ENCODE data around the gene BANF2.

Gene BANF2

DNA sequence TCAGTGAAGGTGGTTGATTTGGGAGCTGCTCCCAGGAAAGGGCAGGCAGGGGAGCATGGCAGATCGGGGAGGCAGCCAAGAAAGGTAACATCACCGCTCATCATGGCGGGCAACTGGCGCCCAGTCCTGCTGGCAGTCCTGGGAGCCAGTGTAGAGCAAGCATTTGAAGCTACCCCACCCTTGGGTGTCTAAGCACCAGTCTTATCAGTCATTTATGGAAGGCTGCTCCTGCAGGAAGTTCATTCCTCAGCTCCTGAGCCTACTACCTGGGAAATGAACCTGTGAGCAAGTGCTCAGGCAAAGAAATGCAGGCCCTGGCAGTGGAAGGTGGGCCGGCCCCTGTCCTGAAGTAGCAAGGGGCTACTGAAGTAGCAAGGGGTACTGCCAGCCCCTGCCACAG lies 41.5 kb downstream of the BANF2 start:
- DNase-seq (ENCODE audit: low read depth): no peak
- H3K4me3 ChIP-seq (ENCODE audit: low read depth, low read length): no peak overlapping the region
- TF ChIP-seq, protein P1, sequence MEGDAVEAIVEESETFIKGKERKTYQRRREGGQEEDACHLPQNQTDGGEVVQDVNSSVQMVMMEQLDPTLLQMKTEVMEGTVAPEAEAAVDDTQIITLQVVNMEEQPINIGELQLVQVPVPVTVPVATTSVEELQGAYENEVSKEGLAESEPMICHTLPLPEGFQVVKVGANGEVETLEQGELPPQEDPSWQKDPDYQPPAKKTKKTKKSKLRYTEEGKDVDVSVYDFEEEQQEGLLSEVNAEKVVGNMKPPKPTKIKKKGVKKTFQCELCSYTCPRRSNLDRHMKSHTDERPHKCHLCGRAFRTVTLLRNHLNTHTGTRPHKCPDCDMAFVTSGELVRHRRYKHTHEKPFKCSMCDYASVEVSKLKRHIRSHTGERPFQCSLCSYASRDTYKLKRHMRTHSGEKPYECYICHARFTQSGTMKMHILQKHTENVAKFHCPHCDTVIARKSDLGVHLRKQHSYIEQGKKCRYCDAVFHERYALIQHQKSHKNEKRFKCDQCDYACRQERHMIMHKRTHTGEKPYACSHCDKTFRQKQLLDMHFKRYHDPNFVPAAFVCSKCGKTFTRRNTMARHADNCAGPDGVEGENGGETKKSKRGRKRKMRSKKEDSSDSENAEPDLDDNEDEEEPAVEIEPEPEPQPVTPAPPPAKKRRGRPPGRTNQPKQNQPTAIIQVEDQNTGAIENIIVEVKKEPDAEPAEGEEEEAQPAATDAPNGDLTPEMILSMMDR (IDR thresholded peaks at IDR 0.05; ENCODE audit: control insufficient read depth, extremely low read depth, insufficient read depth): no peak

DNA sequence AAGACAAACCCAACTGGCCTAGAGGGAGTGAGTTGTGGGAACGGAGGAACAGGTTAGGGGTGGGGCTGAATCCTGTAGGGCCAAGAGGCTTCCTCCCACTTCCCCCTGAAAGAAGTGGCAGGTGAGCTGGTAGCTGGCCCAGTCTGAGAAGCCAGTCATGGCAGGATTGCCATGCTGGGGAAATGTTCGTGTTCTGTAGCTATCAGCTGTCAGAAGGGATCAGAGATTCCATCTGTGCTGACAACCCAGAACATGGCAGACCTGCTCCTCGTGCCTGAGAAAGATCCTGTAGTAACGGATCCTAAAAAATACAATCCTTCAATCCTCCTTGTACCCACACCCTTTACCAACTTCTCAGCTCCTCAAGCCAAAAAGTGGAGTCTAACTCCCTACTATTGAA lies 43.0 kb downstream of the BANF2 start:
- no peak for DNase-seq (ENCODE audit: low read depth)
- no peak overlapping the region for H3K4me3 ChIP-seq (ENCODE audit: low read depth, low read length)
- TF ChIP-seq, protein P1 (IDR thresholded peaks at IDR 0.05; ENCODE audit: control insufficient read depth, extremely low read depth, insufficient read depth): no peak

DNA sequence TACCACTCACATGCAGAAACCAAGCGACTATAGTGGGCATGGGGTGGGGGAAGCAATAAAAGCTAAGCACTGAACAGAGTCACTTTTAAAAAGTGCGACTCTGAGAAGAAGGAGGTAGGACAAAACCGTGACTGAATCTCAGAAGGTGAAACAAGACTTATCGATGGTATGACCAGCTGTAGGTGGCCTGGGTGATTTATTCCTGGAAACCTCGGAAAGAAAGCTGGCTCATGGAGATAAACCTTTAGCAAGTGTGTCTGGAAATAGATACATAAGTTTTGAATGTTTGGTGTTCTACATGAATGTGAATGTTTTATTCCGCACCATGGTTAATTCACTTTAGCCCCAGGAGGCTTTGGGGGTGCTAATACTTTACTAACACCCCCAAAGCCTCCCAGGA lies 43.9 kb downstream of the BANF2 start:
- TF ChIP-seq, protein P1 (IDR thresholded peaks at IDR 0.05; ENCODE audit: control insufficient read depth, extremely low read depth, insufficient read depth): no peak
- no peak overlapping the region for H3K4me3 ChIP-seq (ENCODE audit: low read depth, low read length)
- DNase-seq (ENCODE audit: low read depth): no peak

DNA sequence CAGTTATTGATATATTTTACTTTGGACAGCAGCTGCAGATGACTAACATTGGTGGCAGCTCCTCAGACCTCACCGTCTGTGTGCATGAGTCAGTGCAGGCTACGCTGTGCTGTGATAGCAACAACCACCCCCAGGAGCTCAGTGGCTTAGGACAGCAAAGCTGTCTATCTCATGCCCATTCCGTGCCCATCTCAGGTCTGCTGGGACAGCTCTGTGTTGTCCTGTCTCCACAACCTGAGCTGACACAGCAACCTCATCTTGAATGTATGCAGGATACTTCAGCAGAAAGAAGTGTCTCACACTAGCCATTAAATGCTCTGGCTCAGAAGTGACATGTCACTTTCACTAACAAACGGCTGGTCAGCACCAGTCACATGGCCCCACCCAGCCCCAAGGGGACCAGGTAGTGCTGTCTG lies 47.7 kb downstream of the BANF2 start:
- H3K4me3 ChIP-seq (ENCODE audit: low read depth, low read length): no peak overlapping the region
- no peak for DNase-seq (ENCODE audit: low read depth)
- TF ChIP-seq, protein P1 (IDR thresholded peaks at IDR 0.05; ENCODE audit: control insufficient read depth, extremely low read depth, insufficient read depth): no peak

DNA sequence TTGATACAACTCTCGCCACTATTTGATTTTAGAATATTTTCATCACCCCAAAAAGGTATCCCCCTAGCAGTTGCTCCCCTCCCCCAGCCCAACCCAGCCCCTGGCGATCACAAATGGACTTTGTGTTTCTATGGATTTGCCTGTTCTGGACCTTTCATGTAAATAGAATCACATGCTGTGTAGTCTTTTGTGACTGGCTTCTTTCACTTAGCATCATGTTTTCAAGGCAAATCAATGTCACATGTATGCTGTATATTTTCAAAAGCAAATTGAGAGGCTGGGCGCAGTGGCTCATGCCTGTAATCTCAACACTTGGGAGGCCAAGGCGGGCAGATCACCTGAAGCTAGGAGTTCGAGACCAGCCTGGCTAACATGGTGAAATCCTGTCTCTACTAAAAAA lies 48.5 kb downstream of the BANF2 start:
- TF ChIP-seq, protein P1 (IDR thresholded peaks at IDR 0.05; ENCODE audit: control insufficient read depth, extremely low read depth, insufficient read depth): no peak
- no peak overlapping the region for H3K4me3 ChIP-seq (ENCODE audit: low read depth, low read length)
- DNase-seq (ENCODE audit: low read depth): no peak

DNA sequence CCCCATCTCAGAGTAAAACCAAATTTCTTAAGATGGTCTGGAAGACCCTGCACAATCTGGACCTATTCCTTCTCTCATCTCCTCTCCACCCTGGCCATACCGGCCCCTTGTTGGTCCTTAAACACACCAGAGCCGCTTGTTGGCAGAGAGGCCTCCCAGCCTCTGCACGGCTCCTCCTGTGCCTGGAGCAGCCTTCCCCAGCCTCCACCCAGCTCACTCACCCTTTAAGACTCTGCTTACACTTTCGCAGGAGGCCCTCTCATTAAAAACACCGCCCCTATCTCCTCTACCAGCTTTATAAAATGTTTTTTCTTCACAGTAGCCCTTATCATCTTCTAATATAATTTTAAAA lies 49.8 kb downstream of the BANF2 start:
- TF ChIP-seq, protein P1 (IDR thresholded peaks at IDR 0.05; ENCODE audit: control insufficient read depth, extremely low read depth, insufficient read depth): no peak
- no peak for DNase-seq (ENCODE audit: low read depth)
- H3K4me3 ChIP-seq (ENCODE audit: low read depth, low read length): no peak overlapping the region

DNA sequence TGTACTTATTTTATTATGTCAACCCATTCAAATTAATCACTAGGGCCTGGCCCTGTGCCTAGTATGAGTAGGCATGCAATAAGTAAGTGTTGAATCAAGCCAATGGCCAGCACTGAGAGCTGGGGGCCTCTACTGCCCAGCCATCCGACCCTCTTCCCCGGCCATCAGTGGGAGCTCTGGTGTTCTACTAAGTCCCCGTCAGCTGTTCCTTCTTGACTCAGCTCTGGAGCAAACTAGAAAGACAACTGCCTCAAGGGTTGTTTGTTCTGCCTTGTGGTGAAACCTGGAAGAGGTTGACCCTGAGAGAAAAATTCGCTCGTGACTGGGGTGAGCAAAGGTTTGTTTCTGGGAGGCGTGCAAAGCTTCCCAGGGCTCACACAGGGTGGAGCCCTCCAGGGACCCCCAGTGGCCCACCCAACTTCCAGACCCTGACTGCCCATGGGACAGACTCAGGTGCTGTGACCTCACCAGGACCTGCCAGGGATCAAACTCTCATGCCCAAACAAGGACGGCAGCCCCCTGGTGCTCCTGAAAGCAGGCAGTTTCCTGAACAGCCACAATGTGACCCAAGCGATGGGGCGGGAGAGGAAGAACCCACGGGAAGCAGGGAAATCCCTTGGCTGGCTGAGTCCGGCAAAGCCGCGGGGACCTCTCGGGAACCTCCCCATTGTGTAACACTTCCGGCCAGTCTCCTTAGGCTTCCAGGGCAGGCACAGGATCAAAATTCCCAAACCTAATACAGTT lies 50.4 kb downstream of the BANF2 start:
- H3K4me3 ChIP-seq (ENCODE audit: low read depth, low read length): no peak overlapping the region
- TF ChIP-seq, protein P1 (IDR thresholded peaks at IDR 0.05; ENCODE audit: control insufficient read depth, extremely low read depth, insufficient read depth): no peak
- DNase-seq (ENCODE audit: low read depth): no peak

Data from LNCaP clone FGC (cell line).